ENCODE results near the gene GPR155. TPM values are rescaled to one million over a fixed set of nuclear protein-coding genes. Genes with fewer than 3 reads are reported as not detected.

The GPR155 gene
- total and polyA plus RNA-seq, 10 donors, result 0.80 to 15.5 (median 10.3) TPM

GRCh38 chr2:174493549-174494331 lies 6.9 kb upstream of the GPR155 start:
- intact Hi-C loops (cut with DNase I; ENCODE audit: low total_unique reads), result no loop called here
- Histone ChIP-seq H3K27me3 (replicated peaks in 1 of 7) (no peaks in the 10 kb centered on the region), H3K27ac (peak overlapping the region; percentile 85 to 92 (median 88)), H3K4me3 (peak overlapping the region in 3 of 8 donors; percentile 1 to 50 (median 3)), H3K4me1 (peaks cover 11 to 66% (median 33%) of the 10 kb centered on the region in 6 donors), H3K36me3 (no peaks in the 10 kb centered on the region), H3K9me3 (no peaks in the 10 kb centered on the region)
- DNase-seq, result no peak
- 64 to 80% (median 72%) methylated on average over 11 of the region's 11 CpGs for whole genome bisulfite sequencing, 5 donors
- no peak for TF ChIP-seq POLR2A (IDR thresholded peaks at IDR 0.05)
- no peak for TF ChIP-seq CTCF (IDR thresholded peaks at IDR 0.05 in 8 of 11, conservative IDR thresholded peaks at IDR 0.05 in 3 of 11)
- TF ChIP-seq POLR2AphosphoS5 (IDR thresholded peaks at IDR 0.05), result no peak

GRCh38 chr2:174492963-174493431 lies 6.2 kb upstream of the GPR155 start:
- Histone ChIP-seq H3K27me3 (replicated peaks in 1 of 7) (no peaks in the 10 kb centered on the region), H3K27ac (peak overlapping the region; percentile 85 to 92 (median 88)), H3K9me3 (no peaks in the 10 kb centered on the region), H3K4me1 (peaks cover 11 to 73% (median 33%) of the 10 kb centered on the region in 6 donors), H3K4me3 (peak overlapping the region in 3 of 8 donors; percentile 1 to 50 (median 3)), H3K36me3 (no peaks in the 10 kb centered on the region)
- intact Hi-C loops (cut with DNase I; ENCODE audit: low total_unique reads), result no loop called here
- peak; percentile 86 for DNase-seq
- TF ChIP-seq POLR2AphosphoS5 (IDR thresholded peaks at IDR 0.05) (peak in 2 of 3 donors; percentile 40 to 72), POLR2A (IDR thresholded peaks at IDR 0.05) (no peak)
- WGBS, 5 donors, result 27 to 32% (median 31%) methylated on average over 7 of the region's 7 CpGs

DNA sequence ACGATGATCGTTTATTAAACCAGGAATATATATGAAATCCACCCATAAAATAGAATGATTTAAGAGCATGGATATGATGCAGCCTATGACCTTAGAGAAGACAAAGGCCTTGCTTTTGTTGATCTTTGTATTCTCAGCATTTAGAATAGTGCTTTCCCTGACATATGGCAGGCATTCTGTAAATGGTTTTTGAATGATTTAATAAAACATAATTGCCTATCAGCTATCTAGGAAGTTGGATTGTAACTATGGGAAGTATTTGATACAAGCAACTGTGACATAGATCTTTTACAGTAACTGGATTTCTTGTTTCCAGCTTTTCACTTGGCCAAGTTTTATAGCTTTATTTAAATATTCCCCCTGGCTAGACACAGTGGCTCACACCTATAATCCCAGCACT lies 5.1 kb upstream of the GPR155 start:
- 92 to 96% (median 95%) methylated on average over 2 of the region's 2 CpGs for WGBS, 5 donors
- Histone ChIP-seq H3K36me3 (no peaks in the 10 kb centered on the region), H3K4me3 (no peak overlapping the region), H3K27ac (peak overlapping the region in 7 of 8 donors; percentile 37 to 92 (median 88)), H3K27me3 (replicated peaks in 1 of 7) (no peaks in the 10 kb centered on the region), H3K9me3 (no peaks in the 10 kb centered on the region), H3K4me1 (peaks cover 13 to 80% (median 37%) of the 10 kb centered on the region in 6 donors)
- TF ChIP-seq CTCF (IDR thresholded peaks at IDR 0.05 in 8 of 11, conservative IDR thresholded peaks at IDR 0.05 in 3 of 11) (no peak), POLR2AphosphoS5 (IDR thresholded peaks at IDR 0.05) (no peak), POLR2A (IDR thresholded peaks at IDR 0.05) (no peak)
- intact Hi-C loops (cut with DNase I; ENCODE audit: low total_unique reads), result no loop called here
- DNase-seq, result no peak

- Histone ChIP-seq H3K27ac (peak overlapping the region; percentile 54 to 92 (median 70)), H3K27me3 (replicated peaks in 1 of 7) (no peaks in the 10 kb centered on the region), H3K9me3 (no peaks in the 10 kb centered on the region), H3K36me3 (no peaks in the 10 kb centered on the region), H3K4me3 (peak overlapping the region in 1 of 8 donors; percentile 24), H3K4me1 (peaks cover 13 to 88% (median 48%) of the 10 kb centered on the region in 6 donors)
- no peak for DNase-seq
- TF ChIP-seq CTCF (IDR thresholded peaks at IDR 0.05 in 8 of 11, conservative IDR thresholded peaks at IDR 0.05 in 3 of 11) (no peak), POLR2A (IDR thresholded peaks at IDR 0.05) (no peak), POLR2AphosphoS5 (IDR thresholded peaks at IDR 0.05) (no peak)
- 67 to 73% (median 68%) methylated on average over 3 of the region's 3 CpGs for WGBS, 5 donors
- intact Hi-C loops (cut with DNase I; ENCODE audit: low total_unique reads), result no loop called here
These were observed 3.2 kb upstream of the GPR155 start for GRCh38 chr2:174490051-174490450.

Data from spleen (tissue), 11 donors.